ENCODE data around the gene PTPRM. TPM values are rescaled to one million over a fixed set of nuclear protein-coding genes. Genes with fewer than 3 reads are reported as not detected.

PTPRM gene
- total and polyA plus RNA-seq, 3 donors from 2014 or later: 76.4 to 101 (median 94.6) TPM

GRCh38 chr18:7885865-7886264, 318.7 kb downstream of the PTPRM start:
- 77% methylated on average over 5 of the region's 5 CpGs for WGBS, 2 donors
- H3K27me3 ChIP-seq: no peaks in the 10 kb centered on the region
- no peaks in the 10 kb centered on the region for H3K4me1 ChIP-seq
- intact Hi-C loops (cut with DNase I; ENCODE audit: low total_unique reads): no loop called here
- H3K27ac ChIP-seq: no peak overlapping the region
- no peaks in the 10 kb centered on the region for H3K36me3 ChIP-seq (ENCODE audit: low read depth, missing control alignments)
- no peaks in the 10 kb centered on the region for H3K9me3 ChIP-seq
- TF ChIP-seq, protein P1, sequence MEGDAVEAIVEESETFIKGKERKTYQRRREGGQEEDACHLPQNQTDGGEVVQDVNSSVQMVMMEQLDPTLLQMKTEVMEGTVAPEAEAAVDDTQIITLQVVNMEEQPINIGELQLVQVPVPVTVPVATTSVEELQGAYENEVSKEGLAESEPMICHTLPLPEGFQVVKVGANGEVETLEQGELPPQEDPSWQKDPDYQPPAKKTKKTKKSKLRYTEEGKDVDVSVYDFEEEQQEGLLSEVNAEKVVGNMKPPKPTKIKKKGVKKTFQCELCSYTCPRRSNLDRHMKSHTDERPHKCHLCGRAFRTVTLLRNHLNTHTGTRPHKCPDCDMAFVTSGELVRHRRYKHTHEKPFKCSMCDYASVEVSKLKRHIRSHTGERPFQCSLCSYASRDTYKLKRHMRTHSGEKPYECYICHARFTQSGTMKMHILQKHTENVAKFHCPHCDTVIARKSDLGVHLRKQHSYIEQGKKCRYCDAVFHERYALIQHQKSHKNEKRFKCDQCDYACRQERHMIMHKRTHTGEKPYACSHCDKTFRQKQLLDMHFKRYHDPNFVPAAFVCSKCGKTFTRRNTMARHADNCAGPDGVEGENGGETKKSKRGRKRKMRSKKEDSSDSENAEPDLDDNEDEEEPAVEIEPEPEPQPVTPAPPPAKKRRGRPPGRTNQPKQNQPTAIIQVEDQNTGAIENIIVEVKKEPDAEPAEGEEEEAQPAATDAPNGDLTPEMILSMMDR (IDR thresholded peaks at IDR 0.05): no peak
- no peak for TF ChIP-seq POLR2A (IDR thresholded peaks at IDR 0.05)
- no peak overlapping the region for H3K4me3 ChIP-seq
- DNase-seq: no peak

DNA sequence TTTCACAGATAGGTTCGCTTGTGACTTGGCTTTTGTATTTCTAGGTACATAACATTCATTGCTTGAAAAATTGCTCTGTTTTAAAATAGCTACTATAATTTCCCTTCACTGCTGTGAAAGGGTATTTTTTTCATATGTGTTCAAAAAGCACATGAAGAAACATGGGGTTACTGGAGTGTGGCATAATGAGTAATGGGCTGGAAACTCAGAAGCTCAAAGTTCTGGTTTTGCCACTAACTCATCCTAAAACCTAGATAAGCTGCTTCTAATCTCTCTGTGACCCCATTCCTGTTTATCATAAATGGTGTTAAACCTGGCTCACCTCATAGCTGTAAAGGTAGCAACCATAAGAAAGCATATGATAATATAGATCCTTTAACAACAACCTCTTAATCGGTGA, 319.3 kb downstream of the PTPRM start:
- Histone ChIP-seq H3K9me3 (no peaks in the 10 kb centered on the region), H3K4me1 (no peaks in the 10 kb centered on the region), H3K27me3 (no peaks in the 10 kb centered on the region), H3K36me3 (ENCODE audit: low read depth, missing control alignments) (no peaks in the 10 kb centered on the region), H3K27ac (no peak overlapping the region), H3K4me3 (no peak overlapping the region)
- 88 to 91% methylated on average over 2 of the region's 2 CpGs for WGBS, 2 donors
- TF ChIP-seq, protein P1 (IDR thresholded peaks at IDR 0.05): no peak
- no peak for TF ChIP-seq POLR2A (IDR thresholded peaks at IDR 0.05)
- no peak for DNase-seq
- intact Hi-C loops (cut with DNase I; ENCODE audit: low total_unique reads): no loop called here

DNA sequence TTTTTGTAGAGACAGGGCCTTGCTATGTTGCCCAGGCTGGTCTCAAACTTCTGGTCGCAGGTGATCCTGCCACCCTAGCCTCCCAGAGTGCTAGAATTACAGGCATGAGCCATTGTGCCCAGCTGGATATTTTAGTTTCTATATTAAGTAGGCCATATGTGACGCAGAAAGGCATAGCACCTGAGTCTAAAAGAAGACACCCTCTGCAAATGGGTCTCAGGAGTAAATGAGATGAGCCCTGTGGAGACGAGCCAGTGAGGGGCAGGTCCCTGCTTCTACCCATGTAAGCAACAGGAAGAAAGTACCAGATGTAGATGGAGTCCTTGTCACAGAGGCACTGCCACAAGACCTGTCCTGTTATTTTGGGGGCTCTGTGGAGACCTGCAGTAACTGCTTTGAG, 322.4 kb downstream of the PTPRM start:
- Histone ChIP-seq H3K9me3 (no peaks in the 10 kb centered on the region), H3K4me1 (no peaks in the 10 kb centered on the region), H3K36me3 (ENCODE audit: low read depth, missing control alignments) (no peaks in the 10 kb centered on the region), H3K27me3 (no peaks in the 10 kb centered on the region), H3K27ac (no peak overlapping the region), H3K4me3 (no peak overlapping the region)
- TF ChIP-seq, protein P1 (IDR thresholded peaks at IDR 0.05): no peak
- TF ChIP-seq POLR2A (IDR thresholded peaks at IDR 0.05): no peak
- WGBS, 2 donors: 70 to 100% methylated on average over 3 of the region's 3 CpGs
- no peak for DNase-seq
- intact Hi-C loops (cut with DNase I; ENCODE audit: low total_unique reads): no loop called here

DNA sequence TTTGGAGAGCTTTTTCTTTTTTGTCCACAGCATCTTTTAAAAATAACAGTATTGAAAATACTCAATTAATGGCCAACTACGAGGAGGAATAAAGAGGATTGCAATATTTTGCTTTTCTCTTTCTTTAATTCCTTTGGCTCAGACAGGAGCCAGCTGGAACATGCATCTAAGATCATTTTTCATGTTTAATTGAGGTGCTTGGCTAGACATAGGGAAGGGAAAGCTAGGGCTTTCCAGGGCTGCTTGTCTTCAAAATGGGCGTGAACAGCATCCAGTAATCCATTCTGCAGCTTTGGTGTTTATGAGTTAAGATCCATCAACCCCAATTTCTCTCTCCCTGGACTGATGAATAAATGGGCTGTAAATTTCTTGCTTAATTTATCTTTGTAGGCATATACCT, 323.0 kb downstream of the PTPRM start:
- Histone ChIP-seq H3K27ac (no peak overlapping the region), H3K4me3 (no peak overlapping the region), H3K36me3 (ENCODE audit: low read depth, missing control alignments) (no peaks in the 10 kb centered on the region), H3K9me3 (no peaks in the 10 kb centered on the region), H3K27me3 (no peaks in the 10 kb centered on the region), H3K4me1 (no peaks in the 10 kb centered on the region)
- TF ChIP-seq, protein P1 (IDR thresholded peaks at IDR 0.05): no peak
- no peak for TF ChIP-seq POLR2A (IDR thresholded peaks at IDR 0.05)
- 64 to 83% methylated on average over 2 of the region's 2 CpGs for WGBS, 2 donors
- intact Hi-C loops (cut with DNase I; ENCODE audit: low total_unique reads): no loop called here
- no peak for DNase-seq

DNA sequence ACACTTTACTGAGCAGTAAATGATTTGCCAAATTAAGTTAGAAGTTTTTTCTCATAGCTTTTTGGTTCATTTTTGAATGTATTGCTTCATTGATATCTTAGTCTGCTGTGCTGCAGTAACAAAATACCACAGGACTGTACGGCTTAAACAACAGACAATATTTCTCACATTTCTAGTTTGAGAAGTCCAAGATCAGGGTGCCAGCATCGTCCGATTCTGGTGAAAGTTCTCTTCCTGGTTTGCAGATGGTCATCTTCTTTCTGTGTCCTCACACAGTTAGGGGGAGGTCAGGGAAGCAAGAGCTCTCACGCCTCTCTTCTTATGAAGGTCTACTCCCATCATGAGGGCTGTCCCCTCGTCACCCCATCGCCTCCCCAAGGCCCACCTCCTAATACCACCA, 325.4 kb downstream of the PTPRM start:
- DNase-seq: no peak
- Histone ChIP-seq H3K4me1 (no peaks in the 10 kb centered on the region), H3K27me3 (no peaks in the 10 kb centered on the region), H3K27ac (no peak overlapping the region), H3K4me3 (no peak overlapping the region), H3K9me3 (no peaks in the 10 kb centered on the region), H3K36me3 (ENCODE audit: low read depth, missing control alignments) (no peaks in the 10 kb centered on the region)
- TF ChIP-seq POLR2A (IDR thresholded peaks at IDR 0.05): no peak
- TF ChIP-seq, protein P1 (IDR thresholded peaks at IDR 0.05): no peak
- intact Hi-C loops (cut with DNase I; ENCODE audit: low total_unique reads): no loop called here
- 85 to 90% methylated on average over 6 of the region's 6 CpGs for WGBS, 2 donors
